ENCODE results near the gene TMOD4.

DNA sequence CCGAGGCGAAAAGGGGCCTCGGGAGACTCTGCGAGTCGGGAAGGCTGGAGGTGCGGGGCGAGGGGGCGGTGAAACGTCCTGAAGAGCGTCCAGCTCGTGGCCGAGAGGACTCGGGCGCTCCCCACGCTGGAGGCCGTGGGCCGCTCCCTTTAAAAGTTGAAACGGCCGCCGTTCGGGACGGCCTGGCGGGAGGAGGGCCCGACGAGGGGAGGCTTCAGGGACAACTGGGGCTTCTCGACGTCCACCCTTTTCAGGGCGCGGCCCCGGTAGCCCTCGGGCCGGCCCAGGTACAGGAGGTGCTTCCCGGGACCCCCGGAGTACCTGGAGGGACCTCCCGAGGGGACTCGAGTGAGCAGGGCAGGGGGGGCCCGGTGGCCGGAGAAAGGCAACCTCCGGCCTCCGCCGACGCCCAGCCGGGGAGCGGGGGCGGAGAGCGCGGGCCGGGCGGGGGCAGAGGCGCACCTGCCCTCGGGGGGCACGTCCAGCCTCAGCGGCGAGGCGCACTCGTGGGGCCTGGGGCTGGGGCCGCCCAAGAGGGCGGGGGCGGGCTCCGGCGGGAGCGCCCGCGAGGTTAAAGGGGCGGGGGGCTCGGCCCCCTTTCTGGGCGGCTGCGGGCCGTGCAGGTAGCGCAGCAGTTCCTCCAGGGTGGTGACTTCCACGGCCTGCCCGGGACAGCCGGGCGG, 43.3 kb downstream of the TMOD4 start:
- TF ChIP-seq CDX4 (CRISPR knock-in tag; IDR thresholded peaks at IDR 0.05; ENCODE audit: borderline replicate concordance), result no peak
- TF ChIP-seq, protein P1, sequence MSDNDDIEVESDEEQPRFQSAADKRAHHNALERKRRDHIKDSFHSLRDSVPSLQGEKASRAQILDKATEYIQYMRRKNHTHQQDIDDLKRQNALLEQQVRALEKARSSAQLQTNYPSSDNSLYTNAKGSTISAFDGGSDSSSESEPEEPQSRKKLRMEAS (CRISPR knock-in tag; IDR thresholded peaks at IDR 0.05), result no peak
- TF ChIP-seq USF2 (CRISPR knock-in tag; IDR thresholded peaks at IDR 0.05), result no peak
- TF ChIP-seq ETV6 (CRISPR knock-in tag; IDR thresholded peaks at IDR 0.05), result no peak
- TF ChIP-seq, protein P2, sequence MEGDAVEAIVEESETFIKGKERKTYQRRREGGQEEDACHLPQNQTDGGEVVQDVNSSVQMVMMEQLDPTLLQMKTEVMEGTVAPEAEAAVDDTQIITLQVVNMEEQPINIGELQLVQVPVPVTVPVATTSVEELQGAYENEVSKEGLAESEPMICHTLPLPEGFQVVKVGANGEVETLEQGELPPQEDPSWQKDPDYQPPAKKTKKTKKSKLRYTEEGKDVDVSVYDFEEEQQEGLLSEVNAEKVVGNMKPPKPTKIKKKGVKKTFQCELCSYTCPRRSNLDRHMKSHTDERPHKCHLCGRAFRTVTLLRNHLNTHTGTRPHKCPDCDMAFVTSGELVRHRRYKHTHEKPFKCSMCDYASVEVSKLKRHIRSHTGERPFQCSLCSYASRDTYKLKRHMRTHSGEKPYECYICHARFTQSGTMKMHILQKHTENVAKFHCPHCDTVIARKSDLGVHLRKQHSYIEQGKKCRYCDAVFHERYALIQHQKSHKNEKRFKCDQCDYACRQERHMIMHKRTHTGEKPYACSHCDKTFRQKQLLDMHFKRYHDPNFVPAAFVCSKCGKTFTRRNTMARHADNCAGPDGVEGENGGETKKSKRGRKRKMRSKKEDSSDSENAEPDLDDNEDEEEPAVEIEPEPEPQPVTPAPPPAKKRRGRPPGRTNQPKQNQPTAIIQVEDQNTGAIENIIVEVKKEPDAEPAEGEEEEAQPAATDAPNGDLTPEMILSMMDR (IDR thresholded peaks at IDR 0.05), result no peak
- TF ChIP-seq, protein P3, sequence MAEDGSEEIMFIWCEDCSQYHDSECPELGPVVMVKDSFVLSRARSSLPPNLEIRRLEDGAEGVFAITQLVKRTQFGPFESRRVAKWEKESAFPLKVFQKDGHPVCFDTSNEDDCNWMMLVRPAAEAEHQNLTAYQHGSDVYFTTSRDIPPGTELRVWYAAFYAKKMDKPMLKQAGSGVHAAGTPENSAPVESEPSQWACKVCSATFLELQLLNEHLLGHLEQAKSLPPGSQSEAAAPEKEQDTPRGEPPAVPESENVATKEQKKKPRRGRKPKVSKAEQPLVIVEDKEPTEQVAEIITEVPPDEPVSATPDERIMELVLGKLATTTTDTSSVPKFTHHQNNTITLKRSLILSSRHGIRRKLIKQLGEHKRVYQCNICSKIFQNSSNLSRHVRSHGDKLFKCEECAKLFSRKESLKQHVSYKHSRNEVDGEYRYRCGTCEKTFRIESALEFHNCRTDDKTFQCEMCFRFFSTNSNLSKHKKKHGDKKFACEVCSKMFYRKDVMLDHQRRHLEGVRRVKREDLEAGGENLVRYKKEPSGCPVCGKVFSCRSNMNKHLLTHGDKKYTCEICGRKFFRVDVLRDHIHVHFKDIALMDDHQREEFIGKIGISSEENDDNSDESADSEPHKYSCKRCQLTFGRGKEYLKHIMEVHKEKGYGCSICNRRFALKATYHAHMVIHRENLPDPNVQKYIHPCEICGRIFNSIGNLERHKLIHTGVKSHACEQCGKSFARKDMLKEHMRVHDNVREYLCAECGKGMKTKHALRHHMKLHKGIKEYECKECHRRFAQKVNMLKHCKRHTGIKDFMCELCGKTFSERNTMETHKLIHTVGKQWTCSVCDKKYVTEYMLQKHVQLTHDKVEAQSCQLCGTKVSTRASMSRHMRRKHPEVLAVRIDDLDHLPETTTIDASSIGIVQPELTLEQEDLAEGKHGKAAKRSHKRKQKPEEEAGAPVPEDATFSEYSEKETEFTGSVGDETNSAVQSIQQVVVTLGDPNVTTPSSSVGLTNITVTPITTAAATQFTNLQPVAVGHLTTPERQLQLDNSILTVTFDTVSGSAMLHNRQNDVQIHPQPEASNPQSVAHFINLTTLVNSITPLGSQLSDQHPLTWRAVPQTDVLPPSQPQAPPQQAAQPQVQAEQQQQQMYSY (CRISPR knock-in tag; IDR thresholded peaks at IDR 0.05), result no peak
- no peak for TF ChIP-seq CBFB (CRISPR knock-in tag; IDR thresholded peaks at IDR 0.05; ENCODE audit: low read depth)
- no peak for TF ChIP-seq SP1 (CRISPR knock-in tag; conservative IDR thresholded peaks at IDR 0.05)
